Activated CD4-positive, alpha-beta memory T cell treated with anti-CD3 and anti-CD28 coated beads for 36 hours (primary cell): Measurements from ENCODE around the gene FBXL14. TPM values are rescaled to one million over a fixed set of nuclear protein-coding genes. Genes with fewer than 3 reads are reported as not detected.

Source experiments
- CTCF ChIA-PET: fragments of 350-600 bp; sonication (Branson Sonifier 250); formaldehyde crosslinking; loops from one replicate; lab custom pipeline; 2021; ENCODE audit warnings: antibody characterized with exemption, inconsistent platforms; lab: Charles Lee
- POLR2A ChIA-PET: fragments of 350-600 bp; sonication (Branson Sonifier 250); formaldehyde crosslinking; loops from one replicate; lab custom pipeline; 2021; ENCODE audit warnings: antibody characterized with exemption; lab: Charles Lee
- DNase-seq: peaks from one replicate; pipeline ENCODE4 v3.0.0-alpha.2; 2020
- H3K27ac Mint-ChIP-seq: one replicate; pipeline ENCODE4 v1.8.0; 2021; ENCODE audit warnings: mixed read lengths
- H3K27me3 Mint-ChIP-seq: one replicate; pipeline ENCODE4 v1.8.0; 2021; ENCODE audit warnings: mixed read lengths
- H3K36me3 Mint-ChIP-seq: one replicate; pipeline ENCODE4 v1.8.0; 2021; ENCODE audit warnings: mixed read lengths
- H3K4me1 Mint-ChIP-seq: one replicate; pipeline ENCODE4 v1.8.0; 2021; ENCODE audit warnings: low read depth, mixed read lengths
- H3K4me3 Mint-ChIP-seq: one replicate; pipeline ENCODE4 v1.8.0; 2021; ENCODE audit warnings: mild to moderate bottlenecking, mixed read lengths
- H3K9me3 Mint-ChIP-seq: one replicate; pipeline ENCODE4 v1.8.0; 2021; ENCODE audit warnings: mixed read lengths
- intact Hi-C: fragments of 100-400 bp; cut with micrococcal nuclease; formaldehyde crosslinking; loops from one replicate; pipeline ENCODE4 v1.15.1; 2023
- total RNA-seq, 2 experiments: library from RNA; stranded (reverse); gene quantifications; one replicate each; pipeline ENCODE4 v1.2.3, GENCODE V29; 2021

Gene FBXL14, protein sequence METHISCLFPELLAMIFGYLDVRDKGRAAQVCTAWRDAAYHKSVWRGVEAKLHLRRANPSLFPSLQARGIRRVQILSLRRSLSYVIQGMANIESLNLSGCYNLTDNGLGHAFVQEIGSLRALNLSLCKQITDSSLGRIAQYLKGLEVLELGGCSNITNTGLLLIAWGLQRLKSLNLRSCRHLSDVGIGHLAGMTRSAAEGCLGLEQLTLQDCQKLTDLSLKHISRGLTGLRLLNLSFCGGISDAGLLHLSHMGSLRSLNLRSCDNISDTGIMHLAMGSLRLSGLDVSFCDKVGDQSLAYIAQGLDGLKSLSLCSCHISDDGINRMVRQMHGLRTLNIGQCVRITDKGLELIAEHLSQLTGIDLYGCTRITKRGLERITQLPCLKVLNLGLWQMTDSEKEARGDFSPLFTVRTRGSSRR
- 10 to 100 TPM; 13.5 to 14.4 TPM for total RNA-seq

DNA sequence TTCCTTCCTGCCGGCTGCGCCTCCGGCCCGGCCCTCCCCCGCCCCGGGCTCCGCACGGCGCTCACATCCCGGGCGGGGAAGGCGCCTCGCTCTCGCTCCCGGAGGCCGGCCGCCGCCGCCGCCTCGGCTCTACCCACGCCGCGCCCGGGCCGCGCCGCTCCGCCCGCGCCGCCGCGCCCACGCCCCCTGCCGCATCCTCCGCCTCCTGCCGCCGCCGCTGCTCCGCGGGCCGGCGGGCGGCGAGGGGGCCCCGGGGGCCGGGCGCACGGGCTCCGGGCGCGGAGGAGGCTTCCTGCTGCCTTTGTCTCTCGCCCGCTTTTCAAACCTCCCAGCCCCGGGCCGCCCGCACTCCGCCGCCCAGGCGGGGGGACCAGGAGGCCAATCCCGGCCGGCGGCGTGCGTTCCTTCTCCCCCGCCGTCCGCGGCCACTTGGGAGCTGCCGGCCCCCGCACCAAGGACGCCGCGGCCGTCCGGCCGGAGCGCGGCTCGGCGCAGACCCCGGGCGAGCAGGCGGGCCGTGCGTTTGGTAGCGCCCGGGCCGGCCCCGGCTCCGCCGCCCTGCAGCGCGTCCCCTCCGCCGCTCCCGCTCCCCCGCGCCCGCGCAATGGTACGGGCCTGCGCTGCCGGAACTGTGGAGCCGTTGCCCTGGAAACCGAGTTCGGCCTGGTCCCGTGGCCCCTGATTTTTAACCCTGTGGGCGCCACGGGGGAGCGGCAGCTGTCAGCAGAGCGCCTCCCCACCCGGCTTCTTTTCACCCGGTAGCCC is at the start of gene FBXL14:
TSS of gene FBXL14 (minus strand) at position 321 of the 765 bp plus-strand sequence. CDS start 515 bp downstream, outside the sequence.
- peaks cover 31% of the 10 kb centered on the region for H3K4me1 Mint-ChIP-seq
- H3K36me3 Mint-ChIP-seq: peaks cover 17% of the 10 kb centered on the region
- H3K4me3 Mint-ChIP-seq: peak within 1 kb of the TSS; percentile 94
- H3K9me3 Mint-ChIP-seq: no peaks in the 10 kb centered on the region
- H3K27ac Mint-ChIP-seq: peak within 1 kb of the TSS; percentile 91
- ChIA-PET POLR2A (interaction anchor here (2.1 to 2.2 kb wide), 2 partner anchors 8 to 11 kb away, joined by 8 to 24 read pairs; no protein-coding TSS in a partner anchor), CTCF (interaction anchor here (1.2 to 2.8 kb wide), 6 partner anchors 7 to 476 kb away, joined by 4 to 27 read pairs (median 6); no protein-coding TSS in a partner anchor)
- intact Hi-C loops: loop anchor here (5.0 to 10.0 kb wide), 5 partner anchors 62 to 1030 kb away; partner anchors contain the start of genes ERC1 and WNK1
- H3K27me3 Mint-ChIP-seq: no peaks in the 10 kb centered on the region
- peak; percentile 91 for DNase-seq

DNA sequence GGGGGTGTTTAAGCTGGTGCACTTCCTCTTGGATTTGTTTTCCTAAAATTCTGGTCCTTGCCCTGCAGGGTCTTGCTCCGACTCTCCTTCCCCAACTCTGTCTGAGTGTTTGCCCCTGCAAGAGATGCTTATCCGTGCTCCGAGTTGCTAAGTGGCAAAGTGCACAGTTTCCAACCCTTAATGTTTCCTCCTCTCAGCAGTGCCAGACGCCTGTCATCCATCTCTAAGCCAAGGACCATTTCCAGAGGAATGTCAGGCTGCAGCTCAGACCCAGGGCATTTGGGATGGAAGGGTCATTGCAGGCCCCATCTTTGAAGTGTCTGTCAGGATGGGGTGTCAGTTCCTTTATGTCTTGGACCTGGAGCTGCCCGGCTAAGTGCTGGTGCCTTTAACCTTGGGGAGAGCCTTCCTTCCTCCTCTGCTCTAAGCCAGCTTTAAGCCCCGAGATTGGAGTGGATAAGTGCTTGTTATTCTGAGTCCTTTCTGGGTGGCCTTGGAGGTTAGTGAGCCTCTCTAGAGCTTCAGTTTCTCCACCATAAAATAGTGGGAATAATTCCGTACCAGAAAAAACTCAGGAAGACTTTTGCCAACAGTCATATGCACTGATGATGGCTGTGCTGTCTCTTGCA is 49.6 kb upstream of the FBXL14 start:
- intact Hi-C loops: no loop called here
- ChIA-PET CTCF (interaction anchor here (1.2 to 19.1 kb wide), 5 partner anchors 9 to 296 kb away, joined by 3 to 498 read pairs (median 8); no protein-coding TSS in a partner anchor), POLR2A (interaction anchor here (0.6 kb wide), 1 partner anchor 49 kb away, joined by 5 read pairs; no protein-coding TSS in a partner anchor)
- peaks cover 6% of the 10 kb centered on the region for H3K27me3 Mint-ChIP-seq
- no peak for DNase-seq
- no peaks in the 10 kb centered on the region for H3K9me3 Mint-ChIP-seq
- H3K27ac Mint-ChIP-seq: no peak overlapping the region
- H3K36me3 Mint-ChIP-seq: no peaks in the 10 kb centered on the region
- no peaks in the 10 kb centered on the region for H3K4me1 Mint-ChIP-seq
- H3K4me3 Mint-ChIP-seq: no peak overlapping the region

DNA sequence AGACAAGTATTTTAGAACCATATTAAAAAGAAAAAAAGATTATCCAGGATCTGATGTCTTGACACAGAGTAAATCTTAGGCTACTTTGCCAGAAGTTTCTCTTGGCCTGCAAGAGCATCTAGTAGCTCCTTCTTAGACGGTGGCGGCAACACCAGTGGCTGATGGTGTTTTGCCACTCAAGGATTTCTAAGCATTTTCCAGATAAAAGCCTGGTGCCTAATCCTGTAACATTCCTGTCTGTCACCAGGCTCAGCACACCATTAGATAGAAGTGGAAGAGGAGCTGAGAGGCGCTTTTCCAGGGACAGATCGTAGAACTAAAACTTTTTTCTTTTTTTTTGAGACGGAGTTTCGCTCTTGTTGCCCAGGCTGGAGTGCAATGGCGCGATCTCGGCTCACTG is 48.7 kb upstream of the FBXL14 start:
- CTCF ChIA-PET: interaction anchor here (0.6 to 3.3 kb wide), 3 partner anchors 9 to 13 kb away, joined by 3 to 22 read pairs (median 3); no protein-coding TSS in a partner anchor
- Mint-ChIP-seq H3K4me3 (no peak overlapping the region), H3K9me3 (no peaks in the 10 kb centered on the region), H3K4me1 (no peaks in the 10 kb centered on the region), H3K36me3 (no peaks in the 10 kb centered on the region), H3K27me3 (peaks cover 3% of the 10 kb centered on the region), H3K27ac (no peak overlapping the region)
- intact Hi-C loops: no loop called here
- POLR2A ChIA-PET: no interaction called here
- DNase-seq: no peak

DNA sequence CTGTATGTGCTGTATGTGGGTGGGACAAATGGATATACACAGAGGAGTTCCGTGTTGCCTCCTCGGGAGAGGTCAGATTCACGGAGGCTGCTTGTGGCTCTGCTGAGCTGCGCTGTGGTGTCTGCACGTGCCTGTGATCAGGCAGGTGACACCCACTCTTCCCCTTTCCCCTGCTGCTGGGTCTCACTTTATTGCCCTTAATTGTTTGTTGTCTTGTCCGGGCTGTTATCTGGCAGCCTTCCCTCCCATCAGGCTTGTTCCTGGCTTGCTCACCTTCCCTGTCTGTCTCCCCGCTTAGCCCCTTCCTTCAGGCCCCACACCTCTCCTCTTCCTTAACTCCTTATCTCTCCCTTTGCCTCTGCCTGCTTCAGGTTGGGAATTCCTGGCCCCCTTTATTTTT is 48.1 kb upstream of the FBXL14 start:
- Mint-ChIP-seq H3K27ac (no peak overlapping the region), H3K9me3 (no peaks in the 10 kb centered on the region), H3K4me3 (no peak overlapping the region), H3K27me3 (peaks cover 3% of the 10 kb centered on the region), H3K4me1 (no peaks in the 10 kb centered on the region), H3K36me3 (no peaks in the 10 kb centered on the region)
- CTCF ChIA-PET: interaction anchor here (3.3 kb wide), 1 partner anchor 8 kb away, joined by 22 read pairs; no protein-coding TSS in a partner anchor
- DNase-seq: no peak
- intact Hi-C loops: no loop called here
- POLR2A ChIA-PET: no interaction called here

DNA sequence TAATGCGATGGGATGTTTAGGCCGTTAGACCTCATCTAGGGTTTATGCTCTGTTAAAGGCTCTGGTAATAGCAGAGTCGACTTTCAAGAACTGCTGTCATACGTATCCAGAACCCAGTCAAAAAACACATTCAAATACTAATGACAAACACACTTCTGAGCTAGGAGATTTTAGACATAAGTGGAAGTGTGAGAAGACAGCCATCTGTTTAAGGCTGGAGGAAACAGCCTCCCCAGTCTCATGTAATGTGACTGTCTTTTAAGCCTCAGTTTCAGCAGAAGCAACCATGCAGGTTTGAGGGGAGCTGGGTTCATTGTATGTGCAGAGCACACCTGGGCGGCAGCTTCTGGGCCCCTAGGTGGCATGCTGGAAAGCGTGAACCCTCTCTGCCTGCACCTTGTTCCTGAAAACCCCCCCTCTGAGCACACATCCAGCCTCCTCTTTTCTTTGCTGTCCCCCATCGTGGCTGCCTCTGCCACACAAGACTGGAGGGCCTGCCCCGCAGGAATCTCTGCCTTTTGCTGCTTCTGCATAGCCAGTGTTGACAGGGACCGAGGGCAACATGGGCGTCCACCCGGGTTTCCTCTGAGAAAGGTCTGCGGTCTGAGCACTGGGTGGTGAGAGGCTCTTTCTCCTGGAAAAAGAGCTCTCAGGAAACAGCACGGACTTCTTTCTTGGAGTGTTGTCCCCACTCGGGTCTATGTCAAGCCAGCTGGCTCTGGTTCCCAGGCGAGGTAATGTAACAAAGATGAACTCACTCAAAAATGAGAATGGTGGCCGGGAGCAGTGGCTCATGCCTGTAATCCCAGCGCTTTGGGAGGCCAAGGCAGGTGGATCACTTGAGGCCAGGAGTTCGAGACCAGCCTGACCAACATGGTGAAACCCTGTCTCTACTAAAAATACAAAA is 46.2 kb upstream of the FBXL14 start:
- Mint-ChIP-seq H3K4me1 (no peaks in the 10 kb centered on the region), H3K9me3 (no peaks in the 10 kb centered on the region), H3K4me3 (no peak overlapping the region), H3K27ac (no peak overlapping the region), H3K27me3 (peaks cover 11% of the 10 kb centered on the region), H3K36me3 (no peaks in the 10 kb centered on the region)
- no peak for DNase-seq
- CTCF ChIA-PET: interaction anchor here (1.2 to 1.6 kb wide), 2 partner anchors 150 to 299 kb away, joined by 4 to 6 read pairs; no protein-coding TSS in a partner anchor
- POLR2A ChIA-PET: no interaction called here
- intact Hi-C loops: no loop called here

DNA sequence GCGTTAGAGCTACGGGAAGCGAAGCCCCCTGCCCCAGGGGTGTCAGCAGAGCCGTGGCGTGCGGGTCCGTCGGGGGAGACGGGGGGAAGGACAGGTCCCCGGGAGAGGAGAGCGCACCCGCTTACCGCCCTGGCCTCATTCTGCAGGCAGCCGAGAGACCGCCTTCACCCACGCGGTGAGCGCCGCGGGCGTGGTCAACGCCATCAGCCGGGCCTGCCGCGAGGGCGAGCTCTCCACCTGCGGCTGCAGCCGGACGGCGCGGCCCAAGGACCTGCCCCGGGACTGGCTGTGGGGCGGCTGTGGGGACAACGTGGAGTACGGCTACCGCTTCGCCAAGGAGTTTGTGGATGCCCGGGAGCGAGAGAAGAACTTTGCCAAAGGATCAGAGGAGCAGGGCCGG is 45.2 kb upstream of the FBXL14 start:
- Mint-ChIP-seq H3K4me1 (no peaks in the 10 kb centered on the region), H3K4me3 (no peak overlapping the region), H3K27ac (no peak overlapping the region), H3K27me3 (peaks cover 16% of the 10 kb centered on the region), H3K36me3 (no peaks in the 10 kb centered on the region), H3K9me3 (no peaks in the 10 kb centered on the region)
- no peak for DNase-seq
- ChIA-PET POLR2A (no interaction called here), CTCF (interaction anchor here (1.2 to 1.9 kb wide), 3 partner anchors 10 to 151 kb away, joined by 3 to 7 read pairs (median 6); no protein-coding TSS in a partner anchor)
- intact Hi-C loops: no loop called here

DNA sequence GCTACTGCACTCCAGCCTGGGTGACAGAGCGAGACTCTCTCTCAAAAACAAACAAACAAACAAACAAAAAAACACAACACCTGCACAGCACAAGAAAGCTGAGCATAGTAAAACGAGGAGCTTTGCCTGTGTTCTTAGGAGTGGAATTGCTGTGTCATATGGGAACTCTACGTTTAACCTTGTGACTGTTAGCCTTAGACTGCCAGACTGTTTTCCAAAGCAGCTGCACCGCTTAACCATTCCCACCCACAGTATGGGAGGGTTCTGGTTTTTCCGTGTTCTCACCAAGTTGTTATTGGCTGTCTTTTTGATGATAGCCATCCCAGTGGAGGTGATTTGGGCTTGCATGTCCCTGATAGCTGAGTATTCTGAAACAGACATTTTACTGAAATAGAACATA is 43.8 kb upstream of the FBXL14 start:
- ChIA-PET POLR2A (interaction anchor here (0.6 kb wide), 1 partner anchor 11 kb away, joined by 3 read pairs; no protein-coding TSS in a partner anchor), CTCF (interaction anchor here (1.9 kb wide), 1 partner anchor 11 kb away, joined by 7 read pairs; no protein-coding TSS in a partner anchor)

DNA sequence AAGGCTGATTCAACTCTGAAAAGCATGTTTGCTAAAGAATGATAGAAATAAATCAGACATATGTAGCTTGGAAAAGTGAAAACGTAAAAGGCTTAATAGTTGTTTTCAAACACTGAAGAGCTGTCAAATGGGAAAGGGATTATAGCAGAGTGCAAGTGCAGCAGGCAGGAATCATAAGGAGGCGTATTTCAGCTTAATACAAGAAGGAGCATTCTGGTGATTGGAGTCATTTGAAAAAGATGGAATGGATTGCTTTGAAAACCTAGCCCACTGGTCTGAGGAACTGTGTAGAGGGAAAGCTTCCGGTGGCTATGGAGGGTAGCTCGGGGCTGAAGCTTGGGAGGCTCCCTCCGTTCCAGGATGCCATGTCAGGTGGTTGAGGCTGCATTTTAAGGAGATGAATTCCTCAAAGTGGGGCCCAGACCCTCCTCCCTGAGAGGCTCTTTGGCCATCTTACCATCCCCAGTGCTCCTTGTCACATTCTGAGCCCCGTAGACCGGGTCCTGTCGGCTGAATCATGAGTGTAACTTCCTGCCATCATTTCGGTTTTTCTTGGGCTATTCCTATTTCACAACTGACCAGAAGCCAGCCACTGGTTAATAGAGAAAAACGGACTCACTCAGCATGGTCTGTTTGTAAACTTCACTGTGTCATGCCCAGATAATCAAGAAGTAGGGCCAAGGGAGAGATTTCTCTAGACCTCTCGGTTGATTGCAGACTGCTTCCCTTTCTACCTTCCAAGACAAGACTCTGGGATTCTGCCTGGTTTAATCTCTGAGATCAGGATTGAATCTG is 41.1 kb upstream of the FBXL14 start:
- H3K9me3 Mint-ChIP-seq: no peaks in the 10 kb centered on the region
- H3K4me3 Mint-ChIP-seq: no peak overlapping the region
- DNase-seq: no peak
- ChIA-PET POLR2A (no interaction called here), CTCF (interaction anchor here (0.6 to 3.7 kb wide), 30 partner anchors 9 to 517 kb away, joined by 3 to 55 read pairs (median 4); no protein-coding TSS in a partner anchor)
- peaks cover 5% of the 10 kb centered on the region for H3K4me1 Mint-ChIP-seq
- peaks cover 43% of the 10 kb centered on the region for H3K27me3 Mint-ChIP-seq
- H3K36me3 Mint-ChIP-seq: no peaks in the 10 kb centered on the region
- intact Hi-C loops: no loop called here
- H3K27ac Mint-ChIP-seq: no peak overlapping the region

More for the DNA sequence above, 43.8 kb upstream of the FBXL14 start:
- Mint-ChIP-seq H3K27ac (no peak overlapping the region), H3K36me3 (no peaks in the 10 kb centered on the region), H3K4me3 (no peak overlapping the region), H3K27me3 (peaks cover 25% of the 10 kb centered on the region), H3K9me3 (no peaks in the 10 kb centered on the region), H3K4me1 (no peaks in the 10 kb centered on the region)
- DNase-seq: no peak
- intact Hi-C loops: no loop called here

DNA sequence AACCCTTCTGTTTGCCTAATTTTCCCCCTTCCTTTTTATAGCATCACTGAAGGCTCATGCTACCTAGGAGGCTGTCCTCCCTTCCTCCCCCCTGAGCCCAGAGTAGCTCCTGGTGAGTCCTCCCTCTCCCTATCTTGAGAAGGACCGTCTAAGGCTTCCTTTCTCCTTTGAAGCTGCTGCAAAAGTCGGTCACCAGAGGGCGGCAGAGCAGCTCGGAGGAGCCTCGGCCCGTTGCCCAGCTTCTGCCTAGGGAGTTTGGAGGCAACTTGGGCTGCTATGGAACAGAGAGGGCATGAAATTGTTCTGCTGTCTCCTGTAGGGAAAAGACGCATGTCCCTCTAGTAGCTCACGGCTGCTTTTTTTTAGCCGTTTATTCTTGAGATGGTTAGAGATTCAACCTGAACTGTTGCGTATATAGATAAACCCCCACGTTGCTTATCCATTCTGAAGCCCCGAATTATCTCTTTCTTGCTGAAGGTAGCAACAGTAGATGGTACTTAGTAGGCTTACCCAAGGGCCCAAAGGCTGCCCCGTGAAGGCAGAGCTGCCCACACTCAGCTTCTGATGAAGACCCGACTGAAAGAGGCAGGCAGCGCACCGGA is 40.3 kb upstream of the FBXL14 start:
- Mint-ChIP-seq H3K27me3 (peaks cover 48% of the 10 kb centered on the region), H3K9me3 (no peaks in the 10 kb centered on the region), H3K4me3 (no peak overlapping the region), H3K27ac (no peak overlapping the region), H3K4me1 (peaks cover 9% of the 10 kb centered on the region), H3K36me3 (no peaks in the 10 kb centered on the region)
- CTCF ChIA-PET: interaction anchor here (0.6 to 3.7 kb wide), 38 partner anchors 8 to 942 kb away, joined by 3 to 55 read pairs (median 4); no protein-coding TSS in a partner anchor
- intact Hi-C loops: loop anchor here (1.0 kb wide), 1 partner anchor 157 kb away; no protein-coding TSS in a partner anchor
- POLR2A ChIA-PET: no interaction called here
- peak; percentile 75 for DNase-seq
